Upper lobe of left lung (tissue), 6 donors: ENCODE measurements around the gene DYNLT2. TPM values are rescaled to one million over a fixed set of nuclear protein-coding genes. Genes with fewer than 3 reads are reported as not detected.

Experiments
- ATAC-seq, 2 donors: fragments of 200-7000 bp; cut with Tn5 transposase; one replicate each; pipeline ENCODE4 v1.9.1; 2022; ENCODE audit warnings: mild to moderate bottlenecking in 2 of 2, moderate library complexity in 2 of 2; ENCODE audit not compliant: low FRiP score in 2 of 2
- DNase-seq, 2 donors: peaks; one replicate each; pipeline ENCODE4 v3.0.0-alpha.2; 2019 to 2020
- H3K27ac ChIP-seq, 4 donors: fragments of 200-600 bp; sonication (generic); one replicate each; pipeline ENCODE4 v1.5.1; 2016 to 2019
- H3K27me3 ChIP-seq, 4 donors: fragments of 200-600 bp; sonication (generic); one replicate each; pipeline ENCODE4 v1.5.1; 2017 to 2019
- H3K36me3 ChIP-seq, 4 donors: fragments of 200-600 bp; sonication (generic); one replicate each; pipeline ENCODE4 v1.5.1; 2016 to 2019
- H3K4me1 ChIP-seq, 4 donors: fragments of 200-600 bp; sonication (generic); one replicate each; pipeline ENCODE4 v1.5.1; 2018 to 2019
- H3K4me3 ChIP-seq, 4 donors: fragments of 200-600 bp; sonication (generic); one replicate each; pipeline ENCODE4 v1.5.1; 2017 to 2019; ENCODE audit warnings: mild to moderate bottlenecking in 2 of 4, moderate library complexity in 1 of 4
- H3K9me3 ChIP-seq, 4 donors: fragments of 200-600 bp; sonication (generic); one replicate each; pipeline ENCODE4 v1.5.1; 2018 to 2019
- EP300 ChIP-seq, 4 donors: sonication (generic); formaldehyde crosslinking; IDR thresholded peaks; one replicate each; pipeline ENCODE4 v1.5.1; 2017; ENCODE audit warnings: antibody characterized with exemption in 4 of 4, control low read depth in 2 of 4
- POLR2A ChIP-seq, 4 donors: fragments of 450-650 bp; IDR thresholded peaks; one replicate each; pipeline ENCODE4 v1.5.1; 2016 to 2017; ENCODE audit warnings: antibody characterized with exemption in 4 of 4, mild to moderate bottlenecking in 2 of 4
- POLR2AphosphoS5 ChIP-seq, 2 donors: sonication (generic); formaldehyde crosslinking; IDR thresholded peaks; one replicate each; pipeline ENCODE4 v1.5.1; 2017; ENCODE audit warnings: antibody characterized with exemption in 2 of 2
- WGBS, 2 donors: methylation state at CpG; one replicate each; pipeline ENCODE4 v1.1.5; 2017 to 2018; 5-methylcytosine and 5-hydroxymethylcytosine counted together
- total RNA-seq, 6 donors: library from RNA; depleted of rRNA in 4 of 6; stranded (reverse); fragments of >200 nt in 4 of 6; gene quantifications; one replicate each; pipeline versions ENCODE4 v1.1.0 to v1.2.1, GENCODE V29; 2016 to 2021
- TF ChIP-seq, protein P1 (sequence below), 6 experiments: fragments of 450-650 bp in 4 of 6; fragments of 200-600 bp in 2 of 6; sonication (generic) in 2 of 6; IDR thresholded peaks; one replicate each; pipeline ENCODE4 v1.5.1; 2016 to 2019; ENCODE audit warnings: antibody characterized with exemption in 6 of 6
- donor health status: DM: no; HTN: no; CAD: no; lungs with moderate emphysema.
- donor health status: DM: no; HTN: yes; CAD: no; lungs with severe emphysema.

Gene DYNLT2
- total RNA-seq, 6 donors from 2014 or later: 0.89 to 6.3 (median 1.2) TPM

DNA sequence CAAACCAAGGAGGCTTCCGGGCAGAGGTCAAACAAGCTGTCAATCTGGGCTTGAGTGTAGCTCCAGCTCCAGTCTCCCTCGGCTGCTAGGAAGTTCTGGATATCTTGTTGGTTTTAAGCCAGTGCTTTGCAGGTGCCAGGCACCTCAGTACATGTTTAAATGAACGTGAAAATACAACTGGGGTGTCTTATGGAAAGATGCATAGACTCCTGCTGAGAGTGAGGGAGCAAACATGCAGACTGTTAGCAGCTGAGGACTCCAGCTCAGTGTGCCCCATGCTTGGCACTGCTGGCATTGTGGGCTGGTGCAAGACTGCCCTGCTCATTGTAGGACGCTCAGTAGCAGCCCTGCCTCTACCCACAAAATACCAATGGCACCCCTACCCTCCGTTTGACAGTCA is 28.5 kb upstream of the DYNLT2 start:
- WGBS, 2 donors: 70 to 88% methylated on average over 4 to 5 of the region's 5 CpGs
- ATAC-seq: no peak
- peaks cover 0 to 9% (median 0%) of the 10 kb centered on the region in 4 donors for H3K4me1 ChIP-seq
- H3K27ac ChIP-seq: no peak overlapping the region
- H3K9me3 ChIP-seq: no peaks in the 10 kb centered on the region
- TF ChIP-seq POLR2A (IDR thresholded peaks at IDR 0.05) (no peak), POLR2AphosphoS5 (IDR thresholded peaks at IDR 0.05) (no peak), EP300 (IDR thresholded peaks at IDR 0.05) (no peak)
- TF ChIP-seq, protein P1, sequence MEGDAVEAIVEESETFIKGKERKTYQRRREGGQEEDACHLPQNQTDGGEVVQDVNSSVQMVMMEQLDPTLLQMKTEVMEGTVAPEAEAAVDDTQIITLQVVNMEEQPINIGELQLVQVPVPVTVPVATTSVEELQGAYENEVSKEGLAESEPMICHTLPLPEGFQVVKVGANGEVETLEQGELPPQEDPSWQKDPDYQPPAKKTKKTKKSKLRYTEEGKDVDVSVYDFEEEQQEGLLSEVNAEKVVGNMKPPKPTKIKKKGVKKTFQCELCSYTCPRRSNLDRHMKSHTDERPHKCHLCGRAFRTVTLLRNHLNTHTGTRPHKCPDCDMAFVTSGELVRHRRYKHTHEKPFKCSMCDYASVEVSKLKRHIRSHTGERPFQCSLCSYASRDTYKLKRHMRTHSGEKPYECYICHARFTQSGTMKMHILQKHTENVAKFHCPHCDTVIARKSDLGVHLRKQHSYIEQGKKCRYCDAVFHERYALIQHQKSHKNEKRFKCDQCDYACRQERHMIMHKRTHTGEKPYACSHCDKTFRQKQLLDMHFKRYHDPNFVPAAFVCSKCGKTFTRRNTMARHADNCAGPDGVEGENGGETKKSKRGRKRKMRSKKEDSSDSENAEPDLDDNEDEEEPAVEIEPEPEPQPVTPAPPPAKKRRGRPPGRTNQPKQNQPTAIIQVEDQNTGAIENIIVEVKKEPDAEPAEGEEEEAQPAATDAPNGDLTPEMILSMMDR (IDR thresholded peaks at IDR 0.05): no peak
- no peak for DNase-seq
- no peaks in the 10 kb centered on the region for H3K27me3 ChIP-seq
- no peak overlapping the region for H3K4me3 ChIP-seq
- peaks cover 8 to 51% (median 27%) of the 10 kb centered on the region in 4 donors for H3K36me3 ChIP-seq

DNA sequence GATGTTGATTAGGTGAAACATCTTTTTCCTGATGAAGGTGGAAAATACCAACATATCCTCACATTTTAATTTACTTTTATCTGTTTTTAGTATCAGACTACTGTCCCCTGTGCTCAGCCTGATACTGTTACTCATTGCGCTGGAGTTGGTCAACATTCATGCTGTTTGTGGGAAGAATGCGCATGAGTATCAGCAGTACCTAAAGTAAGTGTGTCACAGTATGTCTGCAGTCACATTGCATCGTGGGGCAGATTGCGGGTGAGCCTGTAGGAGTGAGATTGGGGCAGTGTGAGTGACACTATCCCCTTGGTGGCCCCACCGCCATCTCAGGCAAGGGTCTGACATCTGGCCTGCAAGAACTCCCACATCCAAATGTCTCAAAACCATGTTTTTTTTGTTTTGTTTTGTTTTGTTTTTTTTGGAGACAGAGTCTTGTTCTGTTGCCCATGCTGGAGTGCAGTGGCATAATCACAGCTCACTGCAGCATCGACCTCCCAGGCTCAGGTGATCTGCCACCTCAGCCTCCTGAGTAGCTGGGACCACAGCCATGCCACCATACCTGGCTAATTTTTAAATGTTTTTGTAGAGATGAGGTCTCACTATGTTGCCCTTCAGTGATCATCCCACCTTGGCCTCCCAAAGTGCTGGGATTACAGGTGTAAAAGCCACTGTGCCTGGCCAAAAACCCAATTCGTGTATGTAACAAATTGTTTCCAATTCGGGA is 27.9 kb upstream of the DYNLT2 start:
- H3K4me3 ChIP-seq: no peak overlapping the region
- DNase-seq (no peak), ATAC-seq (no peak)
- 76 to 86% methylated on average over 8 of the region's 8 CpGs for WGBS, 2 donors
- no peak overlapping the region for H3K27ac ChIP-seq
- TF ChIP-seq POLR2AphosphoS5 (IDR thresholded peaks at IDR 0.05): no peak
- TF ChIP-seq EP300 (IDR thresholded peaks at IDR 0.05): no peak
- TF ChIP-seq, protein P1 (IDR thresholded peaks at IDR 0.05): no peak
- no peak for TF ChIP-seq POLR2A (IDR thresholded peaks at IDR 0.05)
- peaks cover 8 to 55% (median 31%) of the 10 kb centered on the region in 4 donors for H3K36me3 ChIP-seq
- no peaks in the 10 kb centered on the region for H3K9me3 ChIP-seq
- peaks cover 0 to 9% (median 0%) of the 10 kb centered on the region in 4 donors for H3K4me1 ChIP-seq
- H3K27me3 ChIP-seq: no peaks in the 10 kb centered on the region

DNA sequence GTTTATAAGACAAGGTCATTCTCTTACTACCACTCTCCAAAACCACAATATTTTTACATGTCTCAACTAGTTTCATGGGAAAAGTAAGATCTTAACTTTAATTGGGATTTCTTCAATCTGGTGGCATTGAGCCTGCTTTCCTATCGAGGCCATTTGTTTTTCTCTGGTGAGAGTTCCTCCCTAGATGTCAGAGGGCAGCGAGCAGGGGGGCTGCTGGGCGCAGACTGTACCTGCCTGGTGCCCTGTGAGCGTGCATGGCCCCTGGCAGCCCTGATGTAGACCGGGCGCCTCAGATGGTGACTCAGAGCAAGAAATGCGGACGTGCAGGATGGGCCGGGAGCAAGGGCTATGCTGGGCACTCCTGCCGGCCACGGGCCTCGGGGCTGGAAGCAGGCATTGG is 27.3 kb upstream of the DYNLT2 start:
- H3K9me3 ChIP-seq: no peaks in the 10 kb centered on the region
- H3K27me3 ChIP-seq: no peaks in the 10 kb centered on the region
- no peak for DNase-seq
- WGBS, 2 donors: 93 to 96% methylated on average over 12 of the region's 12 CpGs
- no peak overlapping the region for H3K27ac ChIP-seq
- H3K4me3 ChIP-seq: no peak overlapping the region
- ATAC-seq: peak in 1 of 2 donors; percentile 39
- H3K36me3 ChIP-seq: peaks cover 8 to 56% (median 34%) of the 10 kb centered on the region in 4 donors
- H3K4me1 ChIP-seq: peaks cover 0 to 9% (median 0%) of the 10 kb centered on the region in 4 donors
- no peak for TF ChIP-seq POLR2AphosphoS5 (IDR thresholded peaks at IDR 0.05)
- TF ChIP-seq, protein P1 (IDR thresholded peaks at IDR 0.05): no peak
- TF ChIP-seq POLR2A (IDR thresholded peaks at IDR 0.05): no peak
- no peak for TF ChIP-seq EP300 (IDR thresholded peaks at IDR 0.05)

DNA sequence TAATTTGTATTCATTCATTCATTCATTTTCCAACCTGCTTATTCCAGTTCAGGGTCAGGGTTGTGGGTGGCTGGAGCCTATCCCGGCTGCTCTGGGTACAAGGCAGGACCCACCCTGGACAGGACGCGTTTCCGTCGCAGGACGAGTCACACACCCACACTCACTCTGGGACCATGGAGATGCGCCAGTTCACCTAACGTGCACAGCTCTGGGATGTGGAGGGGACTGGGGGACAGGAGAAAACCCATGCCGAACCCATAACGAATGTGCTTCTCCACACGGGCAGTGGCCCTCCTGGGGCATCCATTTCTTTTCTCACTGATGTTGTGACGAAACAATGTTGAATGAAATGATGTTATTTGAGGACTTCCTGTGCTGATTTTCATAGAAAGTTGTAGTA is 26.5 kb upstream of the DYNLT2 start:
- TF ChIP-seq, protein P1 (IDR thresholded peaks at IDR 0.05): no peak
- no peak for TF ChIP-seq EP300 (IDR thresholded peaks at IDR 0.05)
- no peak for TF ChIP-seq POLR2A (IDR thresholded peaks at IDR 0.05)
- no peak for TF ChIP-seq POLR2AphosphoS5 (IDR thresholded peaks at IDR 0.05)
- H3K4me3 ChIP-seq: no peak overlapping the region
- H3K9me3 ChIP-seq: no peaks in the 10 kb centered on the region
- H3K4me1 ChIP-seq: peaks cover 0 to 9% (median 0%) of the 10 kb centered on the region in 4 donors
- no peak overlapping the region for H3K27ac ChIP-seq
- H3K36me3 ChIP-seq: peaks cover 8 to 62% (median 35%) of the 10 kb centered on the region in 4 donors
- no peaks in the 10 kb centered on the region for H3K27me3 ChIP-seq
- no peak for ATAC-seq
- DNase-seq: no peak
- 95 to 96% methylated on average over 12 of the region's 12 CpGs for WGBS, 2 donors

DNA sequence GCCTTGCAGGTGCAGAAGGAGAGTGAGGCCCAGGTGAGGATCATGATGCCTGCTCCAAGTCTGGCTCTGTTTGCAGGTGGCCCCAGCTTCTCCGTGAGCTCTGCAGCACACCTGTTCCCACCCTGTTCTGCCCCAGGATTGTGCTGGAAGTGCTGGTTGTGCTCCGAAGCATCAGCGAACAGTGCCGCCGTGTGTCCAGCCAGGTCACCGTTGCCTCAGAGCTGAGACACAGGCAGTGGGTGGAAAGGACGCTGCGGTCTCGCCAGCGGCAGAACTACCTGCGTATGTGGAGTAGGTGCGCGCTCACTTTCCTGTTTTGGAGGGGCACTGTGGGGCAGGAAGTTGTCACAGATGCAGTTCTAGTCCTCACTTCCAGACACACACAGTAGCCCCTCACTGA is 25.0 kb upstream of the DYNLT2 start:
- ATAC-seq: no peak
- H3K4me1 ChIP-seq: peaks cover 0 to 9% (median 0%) of the 10 kb centered on the region in 4 donors
- 94 to 100% methylated on average over 1 to 11 of the region's 13 CpGs for WGBS, 2 donors
- H3K36me3 ChIP-seq: peaks cover 14 to 69% (median 38%) of the 10 kb centered on the region in 4 donors
- H3K4me3 ChIP-seq: no peak overlapping the region
- H3K27ac ChIP-seq: no peak overlapping the region
- no peaks in the 10 kb centered on the region for H3K27me3 ChIP-seq
- TF ChIP-seq, protein P1 (IDR thresholded peaks at IDR 0.05): no peak
- TF ChIP-seq POLR2A (IDR thresholded peaks at IDR 0.05) (no peak), EP300 (IDR thresholded peaks at IDR 0.05) (no peak), POLR2AphosphoS5 (IDR thresholded peaks at IDR 0.05) (no peak)
- no peaks in the 10 kb centered on the region for H3K9me3 ChIP-seq
- DNase-seq: no peak
